Measurements from ENCODE around the gene IL1RL2.

DNA sequence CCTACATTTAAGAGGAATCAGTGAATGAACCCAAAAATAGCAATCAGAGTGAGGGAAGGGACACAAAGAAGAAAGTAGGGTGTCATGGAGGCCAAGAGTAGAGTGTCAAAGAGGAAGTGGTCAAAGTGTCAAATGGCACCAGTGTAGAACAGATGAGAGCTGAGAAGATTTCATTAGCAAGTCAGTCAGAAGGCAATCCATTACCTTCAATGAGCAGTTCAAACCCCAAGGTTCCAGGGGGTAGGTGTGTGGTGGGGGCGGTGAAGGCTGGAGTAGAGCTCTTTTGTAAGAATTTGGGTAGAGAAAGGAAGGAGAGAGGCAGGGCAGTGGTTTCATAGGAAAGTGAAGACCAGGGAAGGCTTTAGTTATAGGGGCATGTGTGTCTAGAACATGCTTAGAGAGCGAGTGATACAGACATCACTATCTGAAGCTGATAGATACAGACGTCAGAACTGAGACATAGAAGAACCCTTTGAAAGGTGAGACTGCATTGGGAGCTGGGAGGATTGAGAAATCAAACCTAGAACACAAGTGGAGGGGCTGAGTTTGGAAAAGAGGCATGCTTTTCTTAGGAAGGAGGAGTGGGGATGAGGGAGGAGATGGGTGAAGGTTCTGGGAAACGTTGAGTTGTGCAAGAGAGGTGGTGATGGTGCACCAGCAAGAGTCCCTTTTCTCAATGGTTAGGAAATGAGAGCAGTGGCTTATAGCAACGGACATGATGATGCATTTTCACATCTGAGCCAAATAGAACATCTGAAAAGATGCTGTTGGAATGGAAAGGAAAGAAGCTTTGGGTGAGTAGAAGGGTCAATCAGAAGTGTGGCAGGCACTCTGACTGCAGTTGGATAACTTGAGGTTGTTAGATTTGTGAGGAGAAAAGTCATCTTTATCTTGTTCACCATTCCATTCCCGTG, 75.7 kb downstream of the IL1RL2 start:
- TF ChIP-seq, protein P1, sequence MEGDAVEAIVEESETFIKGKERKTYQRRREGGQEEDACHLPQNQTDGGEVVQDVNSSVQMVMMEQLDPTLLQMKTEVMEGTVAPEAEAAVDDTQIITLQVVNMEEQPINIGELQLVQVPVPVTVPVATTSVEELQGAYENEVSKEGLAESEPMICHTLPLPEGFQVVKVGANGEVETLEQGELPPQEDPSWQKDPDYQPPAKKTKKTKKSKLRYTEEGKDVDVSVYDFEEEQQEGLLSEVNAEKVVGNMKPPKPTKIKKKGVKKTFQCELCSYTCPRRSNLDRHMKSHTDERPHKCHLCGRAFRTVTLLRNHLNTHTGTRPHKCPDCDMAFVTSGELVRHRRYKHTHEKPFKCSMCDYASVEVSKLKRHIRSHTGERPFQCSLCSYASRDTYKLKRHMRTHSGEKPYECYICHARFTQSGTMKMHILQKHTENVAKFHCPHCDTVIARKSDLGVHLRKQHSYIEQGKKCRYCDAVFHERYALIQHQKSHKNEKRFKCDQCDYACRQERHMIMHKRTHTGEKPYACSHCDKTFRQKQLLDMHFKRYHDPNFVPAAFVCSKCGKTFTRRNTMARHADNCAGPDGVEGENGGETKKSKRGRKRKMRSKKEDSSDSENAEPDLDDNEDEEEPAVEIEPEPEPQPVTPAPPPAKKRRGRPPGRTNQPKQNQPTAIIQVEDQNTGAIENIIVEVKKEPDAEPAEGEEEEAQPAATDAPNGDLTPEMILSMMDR (IDR thresholded peaks at IDR 0.05; ENCODE audit: low read depth, low read length, missing input control) = no peak
- TF ChIP-seq JUND (IDR thresholded peaks at IDR 0.05) (no peak), RXRA (IDR thresholded peaks at IDR 0.05) (no peak), TAF1 (conservative IDR thresholded peaks at IDR 0.05) (no peak), EGR1 (IDR thresholded peaks at IDR 0.05; ENCODE audit: low read depth in 2 of 2) (no peak), FOXA1 (IDR thresholded peaks at IDR 0.05) (no peak), NR2F2 (IDR thresholded peaks at IDR 0.05) (no peak), YY1 (IDR thresholded peaks at IDR 0.05) (no peak), RAD21 (IDR thresholded peaks at IDR 0.05) (no peak)
- TF ChIP-seq, protein P2, sequence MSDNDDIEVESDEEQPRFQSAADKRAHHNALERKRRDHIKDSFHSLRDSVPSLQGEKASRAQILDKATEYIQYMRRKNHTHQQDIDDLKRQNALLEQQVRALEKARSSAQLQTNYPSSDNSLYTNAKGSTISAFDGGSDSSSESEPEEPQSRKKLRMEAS (IDR thresholded peaks at IDR 0.05) = no peak
